HG03159 (cell line): ENCODE results near the gene MRPL48.
A peak's percentile ranks its signal among the peaks of the same experiment; 100 is the strongest.
"Not testable (repeated sequence)": the region's sequence is repeated elsewhere in the genome, so short reads cannot be mapped to it uniquely, and the experiment has no call there.

ENCODE experiments used
- ATAC-seq: cut with Tn5 transposase; IDR thresholded peaks from one replicate; pipeline ENCODE4 v1.9.1; 2021; ENCODE audit warnings: mild to moderate bottlenecking, moderate library complexity; ENCODE audit not compliant: unreplicated experiment

MRPL48 gene

GRCh38 chr11:73779084-73779902 is 8.4 kb upstream of the MRPL48 start:
- ATAC-seq = peak; percentile 97

GRCh38 chr11:73781303-73781702 is 6.4 kb upstream of the MRPL48 start:
- no peak for ATAC-seq

- no peak for ATAC-seq
Measured at GRCh38 chr11:73783483-73784020, 4.1 kb upstream of the MRPL48 start.

GRCh38 chr11:73784080-73784634 is 3.5 kb upstream of the MRPL48 start:
- ATAC-seq = no peak

- no peak for ATAC-seq
Measured at GRCh38 chr11:73784734-73785133, 2.9 kb upstream of the MRPL48 start.

DNA sequence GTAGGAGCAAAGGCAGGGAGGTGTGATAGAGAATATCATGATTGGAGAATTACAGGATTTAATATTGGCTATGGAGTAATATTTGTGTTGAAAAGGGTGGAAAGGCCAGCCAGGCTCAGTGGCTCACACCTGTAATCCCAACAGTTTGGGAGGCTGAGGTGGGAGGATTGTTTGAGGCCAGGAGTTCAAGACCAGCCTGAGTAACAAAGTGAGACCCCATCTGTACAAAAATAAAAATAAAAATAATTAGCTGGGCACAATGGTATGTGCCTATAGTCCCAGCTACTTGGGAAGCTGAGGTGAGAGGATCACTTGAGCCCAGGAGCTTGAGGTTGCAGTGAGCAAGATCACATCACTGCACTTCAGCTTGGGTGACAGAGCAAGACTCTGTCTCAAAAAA is 2.2 kb upstream of the MRPL48 start:
- not testable (repeated sequence) for ATAC-seq

DNA sequence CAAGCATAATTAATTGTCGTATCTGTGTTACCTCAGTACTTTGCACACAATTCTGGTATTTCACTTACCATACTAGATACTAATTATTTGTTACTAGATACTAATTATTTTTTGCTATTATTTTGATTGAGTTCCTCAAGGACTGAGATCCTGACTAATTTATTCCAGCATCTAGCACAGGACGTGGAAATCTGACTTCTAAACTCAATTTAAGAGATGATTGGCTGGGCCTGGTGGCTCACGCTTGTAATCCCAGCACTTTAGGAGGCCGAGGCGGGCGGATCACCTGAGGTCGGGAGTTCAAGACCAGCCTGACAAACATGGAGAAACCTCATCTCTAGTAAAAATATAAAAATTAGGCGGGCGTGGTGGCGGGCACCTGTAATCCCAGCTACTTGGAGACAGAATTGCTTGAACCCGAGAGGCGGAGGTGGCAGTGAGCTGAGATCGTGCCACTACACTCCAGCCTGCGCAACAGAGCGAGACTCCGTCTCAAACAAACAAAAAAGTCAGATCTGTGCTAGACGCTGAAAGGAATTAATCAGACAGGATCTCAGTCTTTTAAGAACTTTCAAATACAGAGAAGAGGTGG is 527 bp upstream of the MRPL48 start:
- no peak for ATAC-seq

DNA sequence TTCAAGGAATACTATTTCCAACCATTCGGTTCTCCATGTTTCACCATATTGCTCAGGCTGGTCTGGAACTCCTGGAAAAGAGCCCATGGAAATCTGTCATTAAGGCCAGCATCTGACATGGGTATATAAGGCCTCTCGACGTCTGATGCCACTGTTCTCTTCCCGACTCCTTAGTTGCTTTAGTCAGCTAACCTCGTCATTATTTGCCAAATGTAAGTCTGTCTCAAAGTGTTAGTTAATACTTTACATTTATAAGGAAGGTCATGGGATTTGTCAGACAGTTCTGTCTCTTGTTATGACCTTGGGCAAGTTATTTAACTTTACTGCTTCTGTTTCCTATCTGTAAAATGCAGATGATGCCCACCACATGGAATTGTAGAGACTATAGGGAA is 1.6 kb downstream of the MRPL48 start:
- no peak for ATAC-seq

DNA sequence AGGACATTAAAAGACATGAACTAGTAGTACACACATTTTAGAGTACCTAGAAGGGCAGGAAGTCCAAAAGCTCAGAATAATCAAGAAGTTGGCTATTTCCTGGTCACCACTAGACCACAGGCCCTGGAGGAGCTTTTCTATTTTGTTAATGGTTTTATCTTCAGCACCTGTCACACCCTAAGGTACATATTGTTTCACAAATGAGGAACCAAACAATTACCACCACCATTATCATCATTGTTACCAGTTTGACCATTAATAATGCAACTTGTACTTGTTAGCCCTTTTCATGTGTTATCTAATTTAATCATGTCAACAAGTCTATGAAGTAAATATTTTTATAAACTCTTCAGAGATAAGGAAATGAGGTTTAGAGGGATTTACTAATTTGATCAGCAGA is 4.9 kb downstream of the MRPL48 start:
- no peak for ATAC-seq

GRCh38 chr11:73795925-73796632 is 8.4 kb downstream of the MRPL48 start:
- no peak for ATAC-seq

- no peak for ATAC-seq
Measured at GRCh38 chr11:73797457-73797856, 9.8 kb downstream of the MRPL48 start.

DNA sequence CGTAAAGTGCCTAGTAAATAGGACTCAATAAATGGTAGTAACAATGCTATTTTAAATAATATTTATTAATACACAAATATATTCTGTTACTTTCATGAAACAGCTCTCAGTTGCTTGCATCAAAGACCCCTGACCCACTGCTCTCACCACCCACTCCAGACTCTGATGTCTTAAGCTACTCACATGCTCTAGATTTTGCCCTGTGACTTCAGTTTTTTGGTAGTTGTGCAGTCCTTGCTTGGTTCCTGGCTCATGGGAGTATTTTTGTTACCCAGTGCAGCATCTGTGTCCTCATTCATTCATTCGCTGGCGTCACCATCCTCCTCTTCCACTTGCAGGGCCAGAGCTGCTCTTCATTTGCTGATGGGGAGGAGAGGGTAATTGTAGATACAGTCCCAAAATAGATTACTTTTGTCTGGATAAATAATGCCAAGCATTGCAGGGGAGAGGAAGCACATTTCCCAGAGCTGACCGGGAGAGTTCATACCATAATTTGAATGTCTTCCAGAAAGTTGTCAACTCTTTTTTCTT is 12.7 kb downstream of the MRPL48 start:
- no peak for ATAC-seq

DNA sequence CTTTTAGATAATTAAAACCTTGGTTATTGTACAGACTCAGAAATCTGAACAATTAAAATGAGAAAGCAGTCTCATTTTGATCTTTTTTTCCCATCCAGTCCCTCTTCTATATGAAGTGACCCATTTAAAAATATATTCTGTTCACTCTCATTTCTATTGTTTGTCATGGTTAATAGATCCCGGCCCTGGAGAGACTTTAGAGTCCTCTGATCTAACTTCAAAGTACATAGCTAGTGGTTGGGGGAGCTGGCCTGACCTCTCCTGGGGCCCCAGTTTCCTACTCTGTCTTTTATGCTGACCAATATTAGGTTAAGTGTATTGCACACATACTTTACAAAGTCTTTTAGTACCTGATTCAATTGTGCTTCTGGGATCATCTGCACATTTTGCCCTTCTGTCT is 13.5 kb downstream of the MRPL48 start:
- ATAC-seq = no peak

- no peak for ATAC-seq
Measured at GRCh38 chr11:73804712-73805111, 17.0 kb downstream of the MRPL48 start.

- no peak for ATAC-seq
Measured at GRCh38 chr11:73808052-73808451, 20.4 kb downstream of the MRPL48 start.

DNA sequence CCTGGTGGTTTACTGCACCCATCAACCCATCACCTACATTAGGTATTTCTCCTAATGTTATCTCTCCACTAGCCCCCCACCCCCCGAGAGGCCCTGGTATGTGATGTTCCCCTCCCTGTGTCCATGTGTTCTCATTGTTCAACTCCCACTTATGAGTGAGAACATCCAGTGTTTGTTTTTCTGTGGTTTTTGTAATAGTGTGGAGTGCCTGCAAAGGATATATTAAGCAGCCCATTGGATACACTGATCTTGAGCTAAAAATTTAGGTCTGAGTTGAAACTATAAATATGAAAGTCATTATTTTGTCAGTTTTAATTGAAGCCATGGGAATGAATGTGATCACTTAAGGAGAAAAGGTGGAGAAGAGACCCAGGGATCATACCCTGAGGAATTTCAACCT is 23.0 kb downstream of the MRPL48 start:
- no peak for ATAC-seq

GRCh38 chr11:73812234-73812633 is 24.6 kb downstream of the MRPL48 start:
- ATAC-seq = no peak

DNA sequence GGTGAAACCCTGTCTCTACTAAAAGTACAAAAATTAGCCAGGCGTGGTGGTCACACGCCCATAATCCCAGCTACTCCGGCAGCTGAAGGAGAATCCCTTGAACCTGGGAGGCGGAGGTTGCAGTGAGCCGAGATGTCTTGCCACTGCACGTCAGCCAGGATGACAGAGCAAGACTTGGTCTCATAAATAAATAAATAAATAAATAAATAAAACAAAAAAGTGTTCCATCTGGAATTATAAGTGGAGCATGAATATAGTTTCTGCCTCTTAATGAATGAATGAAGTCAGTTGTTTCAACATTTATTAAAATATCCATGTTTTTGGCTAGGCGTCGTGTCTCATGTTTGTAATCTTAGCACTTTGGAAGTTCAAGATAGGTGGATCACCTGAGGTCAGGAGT is 27.1 kb downstream of the MRPL48 start:
- no peak for ATAC-seq

DNA sequence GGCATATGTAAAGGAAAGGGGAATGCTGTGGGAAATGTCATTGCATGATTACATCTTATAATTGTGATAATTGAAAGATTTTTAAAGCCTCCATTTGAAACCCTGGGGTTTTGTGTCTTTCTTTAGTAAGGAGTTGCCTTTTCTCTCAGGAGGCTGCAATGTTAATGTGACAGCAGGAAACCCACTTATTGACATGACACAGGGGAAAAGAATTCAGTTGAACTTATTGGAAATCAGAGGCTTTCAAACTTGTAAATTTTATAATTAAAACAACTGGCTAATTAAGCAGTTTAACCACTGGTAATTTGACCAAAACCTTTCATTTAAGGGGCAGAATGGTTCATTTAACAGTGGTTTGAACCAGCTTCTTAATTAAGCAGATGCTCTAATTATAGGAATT is 31.2 kb downstream of the MRPL48 start:
- no peak for ATAC-seq

DNA sequence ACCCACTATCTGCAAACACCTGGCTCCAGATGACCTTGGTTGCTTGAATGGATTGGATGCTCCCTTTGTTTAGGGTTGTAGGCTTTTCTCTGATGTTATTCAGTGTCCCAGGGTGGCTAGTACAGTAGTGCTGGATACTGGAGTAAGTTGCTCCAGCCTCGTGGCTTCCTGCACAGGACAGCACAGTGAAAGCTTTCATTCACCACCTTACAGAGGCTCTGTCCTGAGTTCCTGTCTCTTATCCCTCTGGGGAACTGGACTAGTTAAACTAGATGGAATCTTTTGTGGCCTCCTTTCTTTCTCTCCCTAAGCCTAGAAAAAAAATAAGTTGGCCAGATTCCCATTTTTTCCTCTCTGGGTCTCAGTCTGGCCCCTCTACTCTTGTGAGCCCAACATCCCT is 42.6 kb downstream of the MRPL48 start:
- no peak for ATAC-seq

GRCh38 chr11:73833067-73833466 is 45.4 kb downstream of the MRPL48 start:
- no peak for ATAC-seq
